Endothelial cell of umbilical vein (primary cell): Measurements from ENCODE around the gene VIT. TPM values are rescaled to one million over a fixed set of nuclear protein-coding genes. Genes with fewer than 3 reads are reported as not detected.

Experiments used
- BruUV-seq: library from RNA; stranded (reverse); fragments of 400-500 nt; replicated peaks from 2 replicates; lab custom pipeline; 2021; lab: Mats Ljungman, UMichigan
- CTCF ChIA-PET: fragments of 300-600, 350-600 bp; sonication (Branson Sonifier 250); formaldehyde crosslinking; loops from one replicate; lab custom pipeline; 2021; ENCODE audit warnings: antibody characterized with exemption, inconsistent platforms; lab: Charles Lee
- POLR2A ChIA-PET: fragments of 300-600, 350-600 bp; sonication (Branson Sonifier 250); formaldehyde crosslinking; loops from one replicate; lab custom pipeline; 2021; ENCODE audit warnings: antibody characterized with exemption, inconsistent platforms; lab: Charles Lee
- DNase-seq: peaks from one replicate; pipeline ENCODE4 v3.0.0-alpha.2; 2011; ENCODE audit warnings: low read depth, low spot score
- FAIRE-seq: peaks from 2 replicates; lab custom pipeline; 2011; peaks lifted over from hg19 to GRCh38; lab: Jason Lieb, UNC
- H2AFZ ChIP-seq: 2 replicates; pipeline ENCODE4 v1.6.0; 2012; ENCODE audit warnings: low read depth, low read length, control low read depth, inconsistent platforms
- H3K27ac ChIP-seq: 2 replicates; pipeline ENCODE4 v1.5.1; 2011; ENCODE audit warnings: low read depth, mild to moderate bottlenecking, control low read depth, low read length, moderate library complexity; ENCODE audit not compliant: insufficient read depth
- H3K27me3 ChIP-seq, 2 experiments: 2 replicates each; pipeline versions ENCODE4 v1.6.0 to v1.6.1; 2011; ENCODE audit warnings: low read length in 2 of 2, mixed read lengths in 1 of 2; ENCODE audit not compliant: control insufficient read depth in 2 of 2, insufficient read depth in 2 of 2
- H3K36me3 ChIP-seq, 2 experiments: 2 replicates in 1 of 2; 3 replicates in 1 of 2; pipeline ENCODE4 v1.5.1; 2011; ENCODE audit warnings: low read length in 2 of 2, mild to moderate bottlenecking in 1 of 2, moderate library complexity in 1 of 2; ENCODE audit not compliant: control insufficient read depth in 2 of 2, insufficient read depth in 2 of 2; ENCODE audit errors: extremely low read depth in 1 of 2
- H3K4me1 ChIP-seq: 3 replicates; pipeline ENCODE4 v1.5.1; 2011; ENCODE audit warnings: mild to moderate bottlenecking, low read length; ENCODE audit not compliant: control insufficient read depth, insufficient read depth; ENCODE audit errors: extremely low read depth
- H3K4me2 ChIP-seq: 2 replicates; pipeline ENCODE4 v1.6.1; 2011; ENCODE audit warnings: low read length, control low read depth, mixed read lengths; ENCODE audit not compliant: insufficient read depth
- H3K4me3 ChIP-seq, 3 experiments: fragments of 200-600 bp in 1 of 3; sonication (generic), shearing (Covaris generic) in 1 of 3; replicated peaks in 1 of 3; 2 replicates each; pipeline ENCODE4 v1.5.1; 2011 to 2016; ENCODE audit warnings: control low read depth in 3 of 3, low read length in 3 of 3, mild to moderate bottlenecking in 2 of 3, inconsistent platforms in 1 of 3, low read depth in 1 of 3, moderate library complexity in 1 of 3; ENCODE audit not compliant: insufficient read depth in 1 of 3
- H3K79me2 ChIP-seq: 2 replicates; pipeline ENCODE4 v1.6.0; 2012; ENCODE audit warnings: low read length, inconsistent platforms; ENCODE audit not compliant: control insufficient read depth, insufficient read depth
- H3K9ac ChIP-seq: replicated peaks from 2 replicates; pipeline ENCODE3; 2011; ENCODE audit warnings: low read length, control low read depth; ENCODE audit not compliant: insufficient read depth; ENCODE audit errors: extremely low read depth
- H3K9me1 ChIP-seq: replicated peaks from 3 replicates; pipeline ENCODE4 v1.6.0; 2011; ENCODE audit warnings: mild to moderate bottlenecking, low read length; ENCODE audit not compliant: control insufficient read depth, insufficient read depth; ENCODE audit errors: extremely low read depth
- H3K9me3 ChIP-seq: replicated peaks from 2 replicates; pipeline ENCODE4 v1.5.1; 2012; ENCODE audit warnings: low read length, inconsistent platforms; ENCODE audit not compliant: control insufficient read depth, insufficient read depth
- H4K20me1 ChIP-seq: replicated peaks from 2 replicates; pipeline ENCODE3; 2011; ENCODE audit warnings: mild to moderate bottlenecking, low read length; ENCODE audit not compliant: control insufficient read depth, insufficient read depth; ENCODE audit errors: extremely low read depth
- CTCF ChIP-seq, 2 donors: IDR thresholded peaks; 1 replicate in 1 of 2; 2 replicates in 1 of 2; pipeline ENCODE4 v1.5.1; 2011; ENCODE audit warnings: low read length in 2 of 2, mild to moderate bottlenecking in 2 of 2, moderate library complexity in 2 of 2, control low read depth in 1 of 2, inconsistent platforms in 1 of 2, low read depth in 1 of 2; ENCODE audit not compliant: insufficient read depth in 1 of 2; ENCODE audit errors: extremely low read depth in 1 of 2
- EZH2 ChIP-seq: IDR thresholded peaks from 2 replicates; pipeline ENCODE4 v1.6.1; 2012; ENCODE audit warnings: borderline replicate concordance, low read depth, mild to moderate bottlenecking, moderate library complexity, low read length, inconsistent platforms; ENCODE audit not compliant: severe bottlenecking
- FOS ChIP-seq: IDR thresholded peaks from 2 replicates; pipeline ENCODE4 v1.6.1; 2011; ENCODE audit warnings: mild to moderate bottlenecking, low read length, moderate library complexity, borderline replicate concordance; ENCODE audit not compliant: insufficient read depth
- GATA2 ChIP-seq: IDR thresholded peaks from 2 replicates; pipeline ENCODE4 v1.7.0; 2011; ENCODE audit warnings: low read depth, mild to moderate bottlenecking, moderate library complexity, mixed read lengths, low read length; ENCODE audit not compliant: insufficient read length, insufficient read depth
- JUN ChIP-seq: IDR thresholded peaks from 2 replicates; pipeline ENCODE4 v1.6.1; 2011; ENCODE audit warnings: borderline replicate concordance, low read depth; ENCODE audit not compliant: insufficient read length, insufficient read depth
- MAX ChIP-seq: IDR thresholded peaks from 2 replicates; pipeline ENCODE4 v1.6.1; 2011; ENCODE audit not compliant: insufficient read depth, insufficient read length
- MYC ChIP-seq: IDR thresholded peaks from one replicate; pipeline ENCODE4 v1.6.1; 2011; ENCODE audit warnings: mild to moderate bottlenecking, low read depth, low read length
- POLR2A ChIP-seq: IDR thresholded peaks from 2 replicates; pipeline ENCODE4 v1.6.1; 2012; ENCODE audit warnings: low read depth, mild to moderate bottlenecking, control low read depth, low read length
- POLR2AphosphoS5 ChIP-seq: IDR thresholded peaks from 2 replicates; pipeline ENCODE4 v1.6.1; 2012; ENCODE audit warnings: low read depth, mild to moderate bottlenecking, control low read depth, low read length, moderate library complexity; ENCODE audit not compliant: insufficient read depth
- dilution Hi-C: fragments of 300-500 bp; cut with MboI; formaldehyde crosslinking; loops from one replicate; pipeline ENCODE4 v1.15.0; 2019; ENCODE audit warnings: low sequenced_read_pairs; ENCODE audit not compliant: extremely low pct_ligation_motif_present
- intact Hi-C: fragments of 100-400 bp; cut with micrococcal nuclease; formaldehyde crosslinking; loops from one replicate; pipeline ENCODE4 v1.10.0; 2022
- polyA plus RNA-seq, 4 experiments: library from polyadenylated mRNA; depleted of rRNA in 3 of 4; stranded (reverse) in 3 of 4; unstranded in 1 of 4; fragments of >200 nt; gene quantifications; 2 replicates each; pipeline versions ENCODE4 v1.2.1 to v1.2.3, GENCODE V29; 2011 to 2012; ENCODE audit warnings: missing spikeins in 1 of 4
- total RNA-seq: library from RNA; stranded (reverse); gene quantifications from 2 replicates; pipeline ENCODE4 v1.2.3, GENCODE V29; 2021

Gene VIT
- total and polyA plus RNA-seq, 2 donors (not counting 3 experiments of a cell fraction or from before 2014, with no cell fraction given) = 0.54 to 0.88 TPM

- dilution Hi-C loops = no loop called here
- Histone ChIP-seq H3K4me1 (peaks cover 3% of the 10 kb centered on the region), H3K36me3 (no peaks in the 10 kb centered on the region), H3K27me3 (no peaks in the 10 kb centered on the region), H3K27ac (no peak overlapping the region), H4K20me1 (no peaks in the 10 kb centered on the region), H3K9me1 (no peaks in the 10 kb centered on the region), H3K4me2 (no peak overlapping the region), H3K4me3 (no peak overlapping the region), H3K9me3 (no peaks in the 10 kb centered on the region), H3K9ac (no peak overlapping the region), H2AFZ (no peak overlapping the region), H3K79me2 (no peaks in the 10 kb centered on the region)
- BruUV-seq = no TSS peak
- CTCF ChIA-PET = no interaction called here
- intact Hi-C loops = no loop called here
- TF ChIP-seq MAX (no peak), CTCF (IDR thresholded peaks at IDR 0.05; ENCODE audit: extremely low read depth in 1 of 2, insufficient read depth in 1 of 2, low read depth in 1 of 2, low read length in 2 of 2) (no peak), JUN (no peak), POLR2AphosphoS5 (no peak), FOS (no peak), EZH2 (no peak), MYC (no peak), POLR2A (no peak), GATA2 (no peak)
- no peak for DNase-seq
- POLR2A ChIA-PET = no interaction called here
- no peak for FAIRE-seq
Measured at GRCh38 chr2:36704475-36705150, 8.1 kb downstream of the VIT start.
